ENCODE results near the gene SLAMF1. TPM values are rescaled to one million over a fixed set of nuclear protein-coding genes. Genes with fewer than 3 reads are reported as not detected.

Gene SLAMF1
- total RNA-seq, 1 donor from 2014 or later, result not detected

- DNase-seq (ENCODE audit: low spot score in 2 of 2, unreplicated experiment in 2 of 2), result peak in 1 of 2 experiments; percentile 46
- Mint-ChIP-seq H3K27me3 (ENCODE audit: low read depth) (peaks cover 22% of the 10 kb centered on the region), H3K4me3 (no peak overlapping the region), H3K9me3 (peaks cover 25% of the 10 kb centered on the region), H3K27ac (no peak overlapping the region), H3K4me1 (no peaks in the 10 kb centered on the region), H3K36me3 (no peaks in the 10 kb centered on the region)
- TF ChIP-seq CTCF (IDR thresholded peaks at IDR 0.05; ENCODE audit: unreplicated experiment), result peak; percentile 55
These were observed 39.7 kb downstream of the SLAMF1 start for GRCh38 chr1:160607011-160607671.

GRCh38 chr1:160606611-160607010 lies 40.2 kb downstream of the SLAMF1 start:
- Mint-ChIP-seq H3K36me3 (no peaks in the 10 kb centered on the region), H3K4me3 (no peak overlapping the region), H3K4me1 (no peaks in the 10 kb centered on the region), H3K27me3 (ENCODE audit: low read depth) (peaks cover 22% of the 10 kb centered on the region), H3K27ac (no peak overlapping the region), H3K9me3 (peaks cover 30% of the 10 kb centered on the region)
- no peak for DNase-seq (ENCODE audit: low spot score in 2 of 2, unreplicated experiment in 2 of 2)
- no peak for TF ChIP-seq CTCF (IDR thresholded peaks at IDR 0.05; ENCODE audit: unreplicated experiment)

DNA sequence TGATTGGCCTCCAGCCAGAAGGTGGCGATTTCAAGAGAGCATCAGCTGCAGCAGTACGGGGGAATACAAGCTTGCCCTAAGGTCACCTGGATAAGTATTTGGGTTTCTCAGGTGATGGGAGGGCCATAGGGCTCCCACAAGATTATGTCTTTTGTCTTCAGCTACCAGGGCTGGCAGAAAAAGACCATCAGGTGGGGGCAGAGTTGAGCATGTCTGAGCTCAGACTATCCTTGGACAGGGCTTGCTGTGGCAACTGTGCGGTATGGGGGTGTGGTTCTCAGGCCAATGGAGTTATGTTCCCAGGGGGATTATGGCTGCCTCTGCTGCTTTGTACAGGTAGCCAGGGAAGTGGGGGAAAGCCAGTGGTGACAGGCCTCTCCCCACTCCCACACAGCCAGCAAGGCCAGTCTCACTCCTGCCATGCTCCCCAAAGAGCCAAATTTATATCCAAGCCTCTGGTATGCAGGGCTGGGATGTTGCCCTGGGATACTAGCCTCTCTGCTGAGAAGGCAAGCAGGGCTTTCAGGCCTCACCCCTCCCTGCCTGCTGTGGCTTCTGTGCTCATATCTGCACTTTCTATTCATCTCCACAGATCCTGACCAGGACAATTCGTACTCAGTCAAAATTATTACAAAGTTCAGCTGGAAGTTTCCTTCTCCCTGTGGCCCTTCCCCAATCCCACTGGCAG lies 40.9 kb downstream of the SLAMF1 start:
- TF ChIP-seq CTCF (IDR thresholded peaks at IDR 0.05; ENCODE audit: unreplicated experiment), result no peak
- H3K9me3 Mint-ChIP-seq, result peaks cover 36% of the 10 kb centered on the region
- H3K27ac Mint-ChIP-seq, result no peak overlapping the region
- no peaks in the 10 kb centered on the region for H3K4me1 Mint-ChIP-seq
- H3K4me3 Mint-ChIP-seq, result no peak overlapping the region
- no peaks in the 10 kb centered on the region for H3K36me3 Mint-ChIP-seq
- peaks cover 18% of the 10 kb centered on the region for H3K27me3 Mint-ChIP-seq (ENCODE audit: low read depth)
- DNase-seq (ENCODE audit: low spot score in 2 of 2, unreplicated experiment in 2 of 2), result no peak

- Mint-ChIP-seq H3K4me1 (no peaks in the 10 kb centered on the region), H3K4me3 (no peak overlapping the region), H3K27me3 (ENCODE audit: low read depth) (peaks cover 13% of the 10 kb centered on the region), H3K36me3 (no peaks in the 10 kb centered on the region), H3K27ac (no peak overlapping the region), H3K9me3 (peaks cover 42% of the 10 kb centered on the region)
- DNase-seq (ENCODE audit: low spot score in 2 of 2, unreplicated experiment in 2 of 2), result no peak
- TF ChIP-seq CTCF (IDR thresholded peaks at IDR 0.05; ENCODE audit: unreplicated experiment), result no peak
These were observed 41.6 kb downstream of the SLAMF1 start for GRCh38 chr1:160605205-160605604.

DNA sequence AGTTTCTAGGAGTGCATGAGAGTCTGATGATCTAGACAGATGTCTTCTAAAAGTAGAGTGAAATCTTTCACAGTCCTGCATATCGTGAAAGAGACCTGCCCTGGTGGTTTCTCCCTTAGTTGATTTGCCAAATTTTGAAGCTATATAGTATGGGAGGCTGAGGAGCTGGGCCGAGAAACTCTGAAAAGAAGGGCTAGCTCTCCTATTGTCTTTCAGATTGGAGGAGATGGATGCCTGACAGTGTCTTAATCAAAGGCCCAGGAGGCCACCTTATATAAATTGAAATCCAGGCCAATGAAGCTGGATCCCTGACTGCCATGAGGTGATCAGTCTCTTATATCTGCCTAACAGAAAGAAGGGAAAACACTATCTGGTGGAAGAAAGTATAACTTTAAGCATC lies 49.1 kb downstream of the SLAMF1 start:
- TF ChIP-seq CTCF (IDR thresholded peaks at IDR 0.05; ENCODE audit: unreplicated experiment), result no peak
- no peak overlapping the region for H3K27ac Mint-ChIP-seq
- no peak overlapping the region for H3K4me3 Mint-ChIP-seq
- no peak for DNase-seq (ENCODE audit: low spot score in 2 of 2, unreplicated experiment in 2 of 2)
- H3K36me3 Mint-ChIP-seq, result peaks cover 2% of the 10 kb centered on the region
- no peaks in the 10 kb centered on the region for H3K4me1 Mint-ChIP-seq
- peaks cover 5% of the 10 kb centered on the region for H3K27me3 Mint-ChIP-seq (ENCODE audit: low read depth)
- peaks cover 55% of the 10 kb centered on the region for H3K9me3 Mint-ChIP-seq

Data from mesothelial cell of epicardium (in vitro differentiated cells).